HEK293 (cell line): ENCODE data around the gene BCORL1.
A peak's percentile ranks its signal among the peaks of the same experiment; 100 is the strongest.

Source experiments
- ATF2 ChIP-seq: fragments of 450-650 bp; formaldehyde crosslinking; IDR thresholded peaks from 2 replicates; pipeline ENCODE4 v1.5.1; 2016; ENCODE audit warnings: missing biosample characterization, missing genetic modification characterization, low read depth
- MYNN ChIP-seq: fragments of 450-650 bp; formaldehyde crosslinking; IDR thresholded peaks from 2 replicates; pipeline ENCODE4 v1.5.1; 2016; ENCODE audit warnings: missing biosample characterization, missing genetic modification characterization, borderline replicate concordance
- OVOL3 ChIP-seq: fragments of 450-650 bp; formaldehyde crosslinking; IDR thresholded peaks from 2 replicates; pipeline ENCODE4 v1.5.1; 2016; ENCODE audit warnings: missing biosample characterization, missing genetic modification characterization
- TSHZ1 ChIP-seq: fragments of 450-650 bp; formaldehyde crosslinking; IDR thresholded peaks from 2 replicates; pipeline ENCODE4 v1.5.1; 2016; ENCODE audit warnings: missing biosample characterization, missing genetic modification characterization, borderline replicate concordance
- ZBTB26 ChIP-seq: fragments of 450-650 bp; formaldehyde crosslinking; optimal IDR thresholded peaks from 2 replicates; pipeline ENCODE3; 2016; ENCODE audit warnings: missing biosample characterization, mild to moderate bottlenecking, missing genetic modification characterization
- ZIC2 ChIP-seq: fragments of 450-650 bp; formaldehyde crosslinking; IDR thresholded peaks from 2 replicates; pipeline ENCODE4 v1.5.1; 2016; ENCODE audit warnings: missing biosample characterization, missing genetic modification characterization
- ZNF140 ChIP-seq: fragments of 450-650 bp; formaldehyde crosslinking; IDR thresholded peaks from 2 replicates; pipeline ENCODE4 v1.5.1; 2016; ENCODE audit warnings: missing biosample characterization, missing genetic modification characterization
- ZNF280D ChIP-seq: fragments of 450-650 bp; formaldehyde crosslinking; IDR thresholded peaks from 2 replicates; pipeline ENCODE4 v1.5.1; 2016; ENCODE audit warnings: missing biosample characterization, missing genetic modification characterization
- ZNF292 ChIP-seq: fragments of 450-650 bp; formaldehyde crosslinking; IDR thresholded peaks from 2 replicates; pipeline ENCODE4 v1.5.1; 2016; ENCODE audit warnings: low read depth, missing biosample characterization, missing genetic modification characterization, borderline replicate concordance
- ZNF324 ChIP-seq: fragments of 450-650 bp; formaldehyde crosslinking; IDR thresholded peaks from 2 replicates; pipeline ENCODE4 v1.5.1; 2016; ENCODE audit warnings: missing biosample characterization, missing genetic modification characterization
- ZNF433 ChIP-seq: fragments of 450-650 bp; formaldehyde crosslinking; IDR thresholded peaks from 2 replicates; pipeline ENCODE4 v1.5.1; 2016; ENCODE audit warnings: missing biosample characterization, missing genetic modification characterization, low read depth
- ZNF501 ChIP-seq: fragments of 450-650 bp; formaldehyde crosslinking; IDR thresholded peaks from 2 replicates; pipeline ENCODE4 v1.5.1; 2016; ENCODE audit warnings: missing biosample characterization, missing genetic modification characterization
- ZNF530 ChIP-seq: fragments of 450-650 bp; formaldehyde crosslinking; IDR thresholded peaks from 2 replicates; pipeline ENCODE4 v1.5.1; 2016; ENCODE audit warnings: low read depth, missing biosample characterization, missing genetic modification characterization
- ZNF544 ChIP-seq: fragments of 450-650 bp; formaldehyde crosslinking; IDR thresholded peaks from 2 replicates; pipeline ENCODE4 v1.5.0; 2017; ENCODE audit warnings: missing biosample characterization, missing genetic modification characterization
- ZNF560 ChIP-seq: fragments of 450-650 bp; formaldehyde crosslinking; IDR thresholded peaks from 2 replicates; pipeline ENCODE4 v1.5.1; 2017; ENCODE audit warnings: missing biosample characterization, missing genetic modification characterization, borderline replicate concordance
- ZNF580 ChIP-seq: fragments of 450-650 bp; formaldehyde crosslinking; IDR thresholded peaks from 2 replicates; pipeline ENCODE4 v1.5.1; 2016; ENCODE audit warnings: missing biosample characterization, missing genetic modification characterization
- ZNF660 ChIP-seq: fragments of 450-650 bp; IDR thresholded peaks from 2 replicates; pipeline ENCODE4 v1.5.1; 2018; ENCODE audit warnings: missing biosample characterization, mild to moderate bottlenecking, missing genetic modification characterization
- ZSCAN4 ChIP-seq: fragments of 450-650 bp; formaldehyde crosslinking; IDR thresholded peaks from 2 replicates; pipeline ENCODE4 v1.5.1; 2017; ENCODE audit warnings: missing biosample characterization, missing genetic modification characterization
- ZSCAN5A ChIP-seq: fragments of 450-650 bp; formaldehyde crosslinking; IDR thresholded peaks from 2 replicates; pipeline ENCODE4 v1.5.1; 2016; ENCODE audit warnings: missing biosample characterization, missing genetic modification characterization
- ZXDB ChIP-seq: fragments of 450-650 bp; formaldehyde crosslinking; IDR thresholded peaks from 2 replicates; pipeline ENCODE4 v1.5.1; 2016; ENCODE audit warnings: missing biosample characterization, missing genetic modification characterization

The BCORL1 gene

GRCh38 chrX:130032552-130032951 is 50.1 kb downstream of the BCORL1 start (continued):
- TF ChIP-seq ZSCAN5A = no peak
- TF ChIP-seq ZNF433 (tag by site-specific recombination) = 0 out of 2 replicates have a peak, but pooled peaks have one; percentile 56
- peak; percentile 62; the same call in 1 of the 2 replicates for TF ChIP-seq ZNF501
- TF ChIP-seq ZNF560 (tag by site-specific recombination) = peak; percentile 65; the same call in 1 of the 2 replicates
- TF ChIP-seq ZIC2 (tag by site-specific recombination) = no peak
- no peak for TF ChIP-seq ZBTB26 (tag by site-specific recombination)
- no peak for TF ChIP-seq TSHZ1
- 0 out of 2 replicates have a peak, but pooled peaks have one; percentile 33 for TF ChIP-seq ZNF580 (tag by site-specific recombination)
- TF ChIP-seq ZNF140 (tag by site-specific recombination) = peak; percentile 83; the same call in 1 of the 2 replicates
- no peak for TF ChIP-seq ZNF544
- TF ChIP-seq OVOL3 = peak; percentile 22; the same call in 1 of the 2 replicates
- no peak for TF ChIP-seq ATF2 (tag by site-specific recombination)
- TF ChIP-seq ZXDB = peak; percentile 44; the same call in 1 of the 2 replicates
- TF ChIP-seq MYNN (tag by site-specific recombination) = peak; percentile 25; the same call in 1 of the 2 replicates
- no peak for TF ChIP-seq ZNF660 (tag by site-specific recombination)
- no peak for TF ChIP-seq ZSCAN4 (tag by site-specific recombination)
- no peak for TF ChIP-seq ZNF324
- TF ChIP-seq ZNF530 (tag by site-specific recombination) = 0 out of 2 replicates have a peak, but pooled peaks have one; percentile 24
- no peak for TF ChIP-seq ZNF280D
- 0 out of 2 replicates have a peak, but pooled peaks have one; percentile 68 for TF ChIP-seq ZNF292
